AG09309 (cell line): Measurements from ENCODE around the gene PCDHB2.
A peak's percentile ranks its signal among the peaks of the same experiment; 100 is the strongest.
"Not testable (repeated sequence)": the region's sequence is repeated elsewhere in the genome, so short reads cannot be mapped to it uniquely, and the experiment has no call there.

ENCODE experiments used
- DNase-seq: peaks from one replicate; pipeline ENCODE4 v3.0.0-alpha.2; 2010; ENCODE audit warnings: low read depth
- H3K4me3 ChIP-seq: 2 replicates; pipeline ENCODE4 v1.5.1; 2011; ENCODE audit warnings: mild to moderate bottlenecking, low read depth, low read length, moderate library complexity; ENCODE audit not compliant: control insufficient read depth
- CTCF ChIP-seq: IDR thresholded peaks from 2 replicates; pipeline ENCODE4 v1.5.1; 2011; ENCODE audit warnings: mild to moderate bottlenecking, low read depth, low read length, inconsistent platforms; ENCODE audit not compliant: insufficient read depth, control insufficient read depth; ENCODE audit errors: missing control alignments

Gene PCDHB2

GRCh38 chr5:141095263-141095641 is 837 bp downstream of the PCDHB2 start:
- TF ChIP-seq CTCF = no peak
- DNase-seq = no peak
- H3K4me3 ChIP-seq = peak overlapping the region; percentile 51

GRCh38 chr5:141096181-141096580 is 1.8 kb downstream of the PCDHB2 start:
- DNase-seq, H3K4me3 ChIP-seq: not testable (repeated sequence)

- not testable (repeated sequence) for DNase-seq, H3K4me3 ChIP-seq
Observed at GRCh38 chr5:141096586-141096985, 2.2 kb downstream of the PCDHB2 start.

- H3K4me3 ChIP-seq = no peak within 1 kb of the TSS
- peak; percentile 32 for DNase-seq
- peak; percentile 47 for TF ChIP-seq CTCF
Observed at GRCh38 chr5:141100243-141100805, 5.9 kb downstream of the PCDHB2 start, which contains the start of gene PCDHB3. Gene PCDHB3, plus strand, starts transcription at chr5:141100473. Its CDS starts 177 bp downstream, at chr5:141100650.

- DNase-seq = no peak
- no peak overlapping the region for H3K4me3 ChIP-seq
- TF ChIP-seq CTCF = no peak
Observed at GRCh38 chr5:141101059-141101458, 6.6 kb downstream of the PCDHB2 start.

GRCh38 chr5:141102070-141102469 is 7.7 kb downstream of the PCDHB2 start:
- not testable (repeated sequence) for H3K4me3 ChIP-seq, DNase-seq

GRCh38 chr5:141102471-141102870 is 8.1 kb downstream of the PCDHB2 start:
- H3K4me3 ChIP-seq, DNase-seq: not testable (repeated sequence)

- no peak for TF ChIP-seq CTCF
- DNase-seq = no peak
Observed at GRCh38 chr5:141105350-141105749, 10.9 kb downstream of the PCDHB2 start.

GRCh38 chr5:141119250-141119649 is 24.8 kb downstream of the PCDHB2 start:
- no peak for TF ChIP-seq CTCF
- no peak for DNase-seq
- no peak overlapping the region for H3K4me3 ChIP-seq

More at GRCh38 chr5:141105350-141105749, 10.9 kb downstream of the PCDHB2 start:
- no peak overlapping the region for H3K4me3 ChIP-seq
